HepG2 (cell line): ENCODE results near the gene PSMD5. TPM values are rescaled to one million over a fixed set of nuclear protein-coding genes. Genes with fewer than 3 reads are reported as not detected.

ENCODE experiments used
- ATAC-seq: fragments of 200-7000 bp; cut with Tn5 transposase; 3 replicates; pipeline ENCODE4 v1.9.1; 2020; ENCODE audit warnings: mild to moderate bottlenecking, moderate library complexity
- BruUV-seq: library from RNA; stranded (reverse); fragments of 400-500 nt; replicated peaks from 2 replicates; lab custom pipeline; 2021; lab: Mats Ljungman, UMichigan
- CTCF ChIA-PET: fragments of 300-600 bp; formaldehyde crosslinking; extraction: SDS; loops from one replicate; lab custom pipeline; 2021; ENCODE audit warnings: low total read pairs, inconsistent platforms, low intra/inter-chr PET ratio; lab: Yijun Ruan, JAX
- POLR2A ChIA-PET: fragments of 350-600 bp; sonication (Branson Sonifier 250); formaldehyde crosslinking; loops from one replicate; lab custom pipeline; 2020; ENCODE audit warnings: antibody characterized with exemption, inconsistent platforms; lab: Yijun Ruan, JAX
- DNase-seq: peaks from one replicate; pipeline ENCODE4 v3.0.0-alpha.2; 2015; ENCODE audit warnings: low spot score
- FAIRE-seq: peaks from 3 replicates; lab custom pipeline; 2011; peaks lifted over from hg19 to GRCh38; lab: Jason Lieb, UNC
- H2AFZ ChIP-seq: one replicate; pipeline ENCODE4 v1.6.1; 2011; ENCODE audit warnings: low read length, inconsistent platforms
- H3K27ac ChIP-seq: fragments of 300-600 bp; 3 replicates; pipeline ENCODE4 v1.8.0; 2011; ENCODE audit warnings: mixed run types, mild to moderate bottlenecking, mixed read lengths, low read length, inconsistent platforms; ENCODE audit not compliant: insufficient read depth; ENCODE audit errors: extremely low read length
- H3K27me3 ChIP-seq, 2 experiments: fragments of 200-600 bp in 1 of 2; 2 replicates in 1 of 2; 3 replicates in 1 of 2; pipeline versions ENCODE4 v1.6.0 to v1.8.0; 2011; ENCODE audit warnings: low read length in 2 of 2, mild to moderate bottlenecking in 2 of 2, moderate library complexity in 2 of 2, inconsistent platforms in 1 of 2; ENCODE audit not compliant: insufficient read depth in 2 of 2, control insufficient read depth in 1 of 2
- H3K36me3 ChIP-seq, 2 experiments: fragments of 200-600 bp in 1 of 2; replicated peaks in 1 of 2; 2 replicates in 1 of 2; 3 replicates in 1 of 2; pipeline versions ENCODE4 v1.5.1 to v1.8.0; 2011; ENCODE audit warnings: low read length in 2 of 2, inconsistent platforms in 1 of 2; ENCODE audit not compliant: insufficient read depth in 2 of 2, control insufficient read depth in 1 of 2
- H3K4me1 ChIP-seq: 2 replicates; pipeline ENCODE4 v1.5.1; 2012; ENCODE audit warnings: low read length, inconsistent platforms; ENCODE audit not compliant: insufficient read depth
- H3K4me2 ChIP-seq: 2 replicates; pipeline ENCODE4 v1.6.0; 2011; ENCODE audit warnings: low read depth, low read length, inconsistent platforms
- H3K4me3 ChIP-seq, 3 experiments: fragments of 200-600 bp in 1 of 3; sonication (generic), shearing (Covaris generic) in 1 of 3; replicated peaks in 1 of 3; 2 replicates each; pipeline ENCODE4 v1.5.1; 2011 to 2016; ENCODE audit warnings: low read length in 3 of 3, inconsistent platforms in 2 of 3, low read depth in 2 of 3, mild to moderate bottlenecking in 2 of 3, control low read depth in 1 of 3, mixed read lengths in 1 of 3; ENCODE audit not compliant: insufficient read depth in 1 of 3
- H3K79me2 ChIP-seq: one replicate; pipeline ENCODE4 v1.6.1; 2011; ENCODE audit warnings: low read length, inconsistent platforms; ENCODE audit not compliant: insufficient read depth
- H3K9ac ChIP-seq: 2 replicates; pipeline ENCODE4 v1.6.0; 2011; ENCODE audit warnings: mild to moderate bottlenecking, low read depth, low read length, inconsistent platforms; ENCODE audit not compliant: insufficient read depth
- H3K9me3 ChIP-seq: 2 replicates; pipeline ENCODE4 v1.5.1; 2012; ENCODE audit warnings: mild to moderate bottlenecking, low read length
- H4K20me1 ChIP-seq: 2 replicates; pipeline ENCODE4 v1.6.0; 2011; ENCODE audit warnings: inconsistent platforms, mild to moderate bottlenecking, low read length, moderate library complexity; ENCODE audit not compliant: insufficient read depth
- DMAP1 ChIP-seq: IDR thresholded peaks from 2 replicates; pipeline ENCODE4 v1.6.1; 2016
- DMTF1 ChIP-seq: sonication (generic); formaldehyde crosslinking; IDR thresholded peaks from 2 replicates; pipeline ENCODE4 v1.4.0; 2020; ENCODE audit warnings: mild to moderate bottlenecking, missing genetic modification reagents
- POLR2G ChIP-seq: fragments of 200-400 bp; formaldehyde crosslinking; IDR thresholded peaks from 2 replicates; pipeline ENCODE4 v1.6.1; 2018; ENCODE audit warnings: mild to moderate bottlenecking, low read depth, low read length, moderate library complexity
- SAFB2 ChIP-seq: sonication (generic); formaldehyde crosslinking; IDR thresholded peaks from 2 replicates; pipeline ENCODE4 v1.5.1; 2020; ENCODE audit warnings: missing genetic modification reagents, low read depth, mild to moderate bottlenecking, borderline replicate concordance
- ZNF720 ChIP-seq: sonication (generic); formaldehyde crosslinking; IDR thresholded peaks from 2 replicates; pipeline ENCODE4 v1.4.0; 2020; ENCODE audit warnings: missing genetic modification reagents
- WGBS: methylation state at CpG from one replicate; pipeline ENCODE4 v1.1.6; 2017; ENCODE audit warnings: low lambda C conversion rate; 5-methylcytosine and 5-hydroxymethylcytosine counted together
- in situ Hi-C: cut with HindIII; loops from 2 replicates; pipeline ENCODE4 v1.10.0; 2017; ENCODE audit warnings: low pct_unique_long_range_greater_than_20kb; ENCODE audit not compliant: extremely low pct_ligation_motif_present
- intact Hi-C: fragments of 100-400 bp; cut with micrococcal nuclease; formaldehyde crosslinking; loops from one replicate; pipeline ENCODE4 v1.10.0; 2022; ENCODE audit not compliant: unreplicated experiment
- polyA plus RNA-seq, 8 experiments: library from polyadenylated mRNA; depleted of rRNA in 3 of 8; stranded (reverse) in 7 of 8; unstranded in 1 of 8; fragments of >200 nt; fragmentation: Illumina TruSeq in 4 of 8; extraction: Trizol in 4 of 8; gene quantifications; 2 replicates each; pipeline versions ENCODE4 v1.2.1 to v1.2.3, GENCODE V29; 2011 to 2016; ENCODE audit warnings: low read depth in 4 of 8, missing spikeins in 1 of 8, mixed read lengths in 1 of 8; ENCODE audit not compliant: insufficient read depth in 1 of 8
- total RNA-seq, 5 experiments: library from RNA; depleted of rRNA; stranded (reverse); fragments of >200 nt; fragmentation: Illumina TruSeq; extraction: Trizol; gene quantifications; 2 replicates each; pipeline ENCODE4 v1.2.3, GENCODE V29; 2016; ENCODE audit warnings: low read depth in 1 of 5
- TF ChIP-seq, protein P1 (sequence below): IDR thresholded peaks from 2 replicates; pipeline ENCODE4 v1.6.1; 2016; ENCODE audit warnings: low read depth, borderline replicate concordance

PSMD5 gene
- total and polyA plus RNA-seq, 2 of the 13 experiments (the other 11 are each of a cell fraction or from before 2014, with no cell fraction given) = 12.7 to 18.1 TPM

DNA sequence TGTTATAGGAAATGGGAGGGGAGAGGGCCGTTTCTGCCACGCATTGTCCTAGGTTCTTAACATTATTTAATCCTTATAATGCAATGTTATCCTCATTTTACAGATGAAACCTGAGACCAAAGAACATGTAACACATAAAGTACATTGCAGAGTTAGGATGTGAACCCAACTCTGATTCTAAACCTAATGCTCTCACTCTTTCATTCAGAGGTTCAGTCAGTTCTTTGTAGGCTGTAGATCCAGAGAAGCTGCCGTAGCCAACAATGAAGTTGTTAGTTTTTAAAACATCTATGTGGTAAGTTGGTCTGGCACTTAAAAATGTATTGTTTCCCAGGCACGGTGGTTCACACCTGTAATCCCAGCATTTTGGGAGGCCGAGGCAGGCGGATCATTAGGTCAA lies 10.5 kb upstream of the PSMD5 start (continued):
- no peak for TF ChIP-seq DMTF1 (CRISPR knock-in tag)
- no peak for TF ChIP-seq SAFB2 (CRISPR knock-in tag)
- TF ChIP-seq DMAP1 = no peak
- TF ChIP-seq, protein P1, sequence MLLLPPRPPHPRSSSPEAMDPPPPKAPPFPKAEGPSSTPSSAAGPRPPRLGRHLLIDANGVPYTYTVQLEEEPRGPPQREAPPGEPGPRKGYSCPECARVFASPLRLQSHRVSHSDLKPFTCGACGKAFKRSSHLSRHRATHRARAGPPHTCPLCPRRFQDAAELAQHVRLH (CRISPR knock-in tag) = no peak

GRCh38 chr9:120852240-120853010 lies 9.7 kb upstream of the PSMD5 start:
- Histone ChIP-seq H3K4me2 (no peak overlapping the region), H3K9me3 (no peaks in the 10 kb centered on the region), H3K9ac (no peak overlapping the region), H4K20me1 (no peaks in the 10 kb centered on the region), H3K27me3 (no peaks in the 10 kb centered on the region), H2AFZ (no peak overlapping the region), H3K36me3 (peaks cover 0 to 4% of the 10 kb centered on the region in 2 experiments; a peak in 2 of 5 replicates), H3K4me1 (peaks cover 18% of the 10 kb centered on the region), H3K27ac (peak overlapping the region; percentile 31), H3K79me2 (no peaks in the 10 kb centered on the region), H3K4me3 (no peak overlapping the region)
- intact Hi-C loops = no loop called here
- ChIA-PET POLR2A (interaction anchor here (0.5 kb wide), 1 partner anchor 153 kb away, joined by 4 read pairs; no protein-coding TSS in a partner anchor), CTCF (no interaction called here)
- no TSS peak for BruUV-seq
- TF ChIP-seq POLR2G = peak; percentile 30; the same call in 1 of the 2 replicates
- no peak for TF ChIP-seq ZNF720
- in situ Hi-C loops = no loop called here
- WGBS = 90% methylated on average over 5 of the region's 5 CpGs
- DNase-seq (no peak), FAIRE-seq (no peak), ATAC-seq (peak; percentile 15; the same call in 1 of the 3 replicates)
